AG04450 (cell line): ENCODE results near the gene FRMD4B. TPM values are rescaled to one million over a fixed set of nuclear protein-coding genes. Genes with fewer than 3 reads are reported as not detected.
A peak's percentile ranks its signal among the peaks of the same experiment; 100 is the strongest.

Experiments used
- CTCF ChIA-PET: fragments of 300-600, 350-600 bp; formaldehyde crosslinking; extraction: SDS; loops from one replicate; lab custom pipeline; 2022; ENCODE audit warnings: antibody characterized with exemption, inconsistent platforms; lab: Charles Lee
- POLR2A ChIA-PET: fragments of 350-600 bp; formaldehyde crosslinking; extraction: SDS; loops from one replicate; lab custom pipeline; 2021; ENCODE audit warnings: antibody characterized with exemption, inconsistent platforms; lab: Yijun Ruan, JAX
- DNase-seq: peaks from one replicate; pipeline ENCODE4 v3.0.0-alpha.2; 2011; ENCODE audit warnings: low read depth, low spot score
- H3K27ac ChIP-seq: one replicate; pipeline ENCODE4 v1.5.1; 2012; ENCODE audit warnings: low read depth, low read length, control low read depth
- H3K27me3 ChIP-seq: one replicate; pipeline ENCODE4 v1.6.0; 2012; ENCODE audit warnings: low read length; ENCODE audit not compliant: control insufficient read depth, insufficient read depth
- H3K4me3 ChIP-seq: 2 replicates; pipeline ENCODE4 v1.5.1; 2011; ENCODE audit warnings: mild to moderate bottlenecking, low read depth, low read length, control low read depth
- H3K9me3 ChIP-seq: 2 replicates; pipeline ENCODE4 v1.5.1; 2012; ENCODE audit warnings: low read length; ENCODE audit not compliant: control insufficient read depth, insufficient read depth
- polyA plus RNA-seq: library from polyadenylated mRNA; depleted of rRNA; stranded (reverse); fragments of >200 nt; gene quantifications from 2 replicates; pipeline ENCODE4 v1.2.3, GENCODE V29; 2011
- TF ChIP-seq, protein P1 (sequence below): IDR thresholded peaks from 2 replicates; pipeline ENCODE4 v1.5.1; 2011; ENCODE audit warnings: low read depth, low read length, control low read depth, inconsistent platforms

FRMD4B gene
- polyA plus RNA-seq, 1 experiment, result 0.09 TPM

- Histone ChIP-seq H3K27me3 (peaks cover 6% of the 10 kb centered on the region), H3K4me3 (no peak overlapping the region), H3K27ac (no peak overlapping the region), H3K9me3 (no peaks in the 10 kb centered on the region)
- TF ChIP-seq, protein P1, sequence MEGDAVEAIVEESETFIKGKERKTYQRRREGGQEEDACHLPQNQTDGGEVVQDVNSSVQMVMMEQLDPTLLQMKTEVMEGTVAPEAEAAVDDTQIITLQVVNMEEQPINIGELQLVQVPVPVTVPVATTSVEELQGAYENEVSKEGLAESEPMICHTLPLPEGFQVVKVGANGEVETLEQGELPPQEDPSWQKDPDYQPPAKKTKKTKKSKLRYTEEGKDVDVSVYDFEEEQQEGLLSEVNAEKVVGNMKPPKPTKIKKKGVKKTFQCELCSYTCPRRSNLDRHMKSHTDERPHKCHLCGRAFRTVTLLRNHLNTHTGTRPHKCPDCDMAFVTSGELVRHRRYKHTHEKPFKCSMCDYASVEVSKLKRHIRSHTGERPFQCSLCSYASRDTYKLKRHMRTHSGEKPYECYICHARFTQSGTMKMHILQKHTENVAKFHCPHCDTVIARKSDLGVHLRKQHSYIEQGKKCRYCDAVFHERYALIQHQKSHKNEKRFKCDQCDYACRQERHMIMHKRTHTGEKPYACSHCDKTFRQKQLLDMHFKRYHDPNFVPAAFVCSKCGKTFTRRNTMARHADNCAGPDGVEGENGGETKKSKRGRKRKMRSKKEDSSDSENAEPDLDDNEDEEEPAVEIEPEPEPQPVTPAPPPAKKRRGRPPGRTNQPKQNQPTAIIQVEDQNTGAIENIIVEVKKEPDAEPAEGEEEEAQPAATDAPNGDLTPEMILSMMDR, result no peak
- POLR2A ChIA-PET, result no interaction called here
- CTCF ChIA-PET, result interaction anchor here (0.8 kb wide), 1 partner anchor 19 kb away, joined by 5 read pairs; no protein-coding TSS in a partner anchor
- DNase-seq, result no peak
Observed at GRCh38 chr3:69142797-69143454, 243.0 kb downstream of the FRMD4B start.

GRCh38 chr3:69142090-69142489, 243.8 kb downstream of the FRMD4B start:
- Histone ChIP-seq H3K27me3 (peaks cover 6% of the 10 kb centered on the region), H3K4me3 (no peak overlapping the region), H3K27ac (no peak overlapping the region), H3K9me3 (no peaks in the 10 kb centered on the region)
- DNase-seq, result peak; percentile 3
- POLR2A ChIA-PET, result no interaction called here
- CTCF ChIA-PET, result interaction anchor here (0.8 kb wide), 1 partner anchor 19 kb away, joined by 5 read pairs; no protein-coding TSS in a partner anchor
- TF ChIP-seq, protein P1, result no peak

- DNase-seq, result no peak
- no peaks in the 10 kb centered on the region for H3K9me3 ChIP-seq
- no peak overlapping the region for H3K27ac ChIP-seq
- CTCF ChIA-PET, result no interaction called here
- peaks cover 6% of the 10 kb centered on the region for H3K27me3 ChIP-seq
- no peak overlapping the region for H3K4me3 ChIP-seq
- POLR2A ChIA-PET, result no interaction called here
- TF ChIP-seq, protein P1, result no peak
Observed at GRCh38 chr3:69141313-69141712, 244.6 kb downstream of the FRMD4B start.

DNA sequence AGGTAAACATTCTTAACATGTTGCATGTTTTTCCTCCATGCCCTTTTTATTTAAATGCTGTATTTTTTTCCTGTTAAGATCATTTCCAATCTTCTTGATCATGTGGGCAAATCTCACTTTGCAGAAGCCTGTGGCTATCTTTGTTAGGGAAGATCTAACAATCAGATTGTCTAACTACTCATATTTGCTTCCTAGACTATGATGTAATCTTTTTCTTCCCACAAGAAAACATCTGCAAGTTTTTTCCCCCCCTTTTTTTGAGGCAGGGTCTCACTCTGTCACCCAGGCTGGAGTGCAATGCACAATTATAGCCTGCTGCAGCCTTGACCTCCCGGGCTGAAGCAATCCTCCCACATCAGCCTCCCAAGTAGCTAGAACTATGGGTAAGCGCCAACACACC, 248.5 kb downstream of the FRMD4B start:
- DNase-seq, result no peak
- CTCF ChIA-PET, result interaction anchor here (1.1 to 2.2 kb wide), 3 partner anchors 17 to 169 kb away, joined by 3 to 10 read pairs (median 8); no protein-coding TSS in a partner anchor
- Histone ChIP-seq H3K4me3 (no peak overlapping the region), H3K27ac (no peak overlapping the region), H3K27me3 (peaks cover 3% of the 10 kb centered on the region), H3K9me3 (no peaks in the 10 kb centered on the region)
- TF ChIP-seq, protein P1, result no peak
- POLR2A ChIA-PET, result no interaction called here

- Histone ChIP-seq H3K9me3 (no peaks in the 10 kb centered on the region), H3K27me3 (peaks cover 3% of the 10 kb centered on the region), H3K4me3 (no peak overlapping the region), H3K27ac (no peak overlapping the region)
- TF ChIP-seq, protein P1, result no peak
- CTCF ChIA-PET, result interaction anchor here (1.0 to 2.2 kb wide), 3 partner anchors 11 to 169 kb away, joined by 4 to 8 read pairs (median 7); no protein-coding TSS in a partner anchor
- POLR2A ChIA-PET, result no interaction called here
- DNase-seq, result peak; percentile 4
Observed at GRCh38 chr3:69137005-69137404, 248.9 kb downstream of the FRMD4B start.
